ENCODE results near the gene NCF1. TPM values are rescaled to one million over a fixed set of nuclear protein-coding genes. Genes with fewer than 3 reads are reported as not detected.

The NCF1 gene
- total and polyA plus RNA-seq, 10 donors, result 85.9 to 243 (median 129) TPM

Other genes with a start within 250 kb of the NCF1 start
- 100 to 1,000 TPM; 162 to 257 (median 203) TPM for gene GTF2I, start 116.3 kb upstream of the NCF1 start, total RNA-seq
- gene GTF2I, start 116.3 kb upstream of the NCF1 start, polyA plus RNA-seq, result 10 to 100 TPM; 13.5 to 30.8 (median 16.3) TPM
- gene GTF2IRD2, start 77.6 kb downstream of the NCF1 start, total RNA-seq, result 10 to 100 TPM; 17.5 to 31.3 (median 24.2) TPM
- gene GTF2IRD2, start 77.6 kb downstream of the NCF1 start, polyA plus RNA-seq, result 10 to 100 TPM; 13.3 to 19.8 (median 14.8) TPM
- gene CASTOR2, start 190.7 kb downstream of the NCF1 start, total RNA-seq, result 1 to 10 TPM; 2.8 to 9.8 (median 6.0) TPM
- gene CASTOR2, start 190.7 kb downstream of the NCF1 start, polyA plus RNA-seq, result under 1 TPM; 0.11 to 0.99 (median 0.24) TPM